ENCODE results near the gene ADAMTSL5.

DNA sequence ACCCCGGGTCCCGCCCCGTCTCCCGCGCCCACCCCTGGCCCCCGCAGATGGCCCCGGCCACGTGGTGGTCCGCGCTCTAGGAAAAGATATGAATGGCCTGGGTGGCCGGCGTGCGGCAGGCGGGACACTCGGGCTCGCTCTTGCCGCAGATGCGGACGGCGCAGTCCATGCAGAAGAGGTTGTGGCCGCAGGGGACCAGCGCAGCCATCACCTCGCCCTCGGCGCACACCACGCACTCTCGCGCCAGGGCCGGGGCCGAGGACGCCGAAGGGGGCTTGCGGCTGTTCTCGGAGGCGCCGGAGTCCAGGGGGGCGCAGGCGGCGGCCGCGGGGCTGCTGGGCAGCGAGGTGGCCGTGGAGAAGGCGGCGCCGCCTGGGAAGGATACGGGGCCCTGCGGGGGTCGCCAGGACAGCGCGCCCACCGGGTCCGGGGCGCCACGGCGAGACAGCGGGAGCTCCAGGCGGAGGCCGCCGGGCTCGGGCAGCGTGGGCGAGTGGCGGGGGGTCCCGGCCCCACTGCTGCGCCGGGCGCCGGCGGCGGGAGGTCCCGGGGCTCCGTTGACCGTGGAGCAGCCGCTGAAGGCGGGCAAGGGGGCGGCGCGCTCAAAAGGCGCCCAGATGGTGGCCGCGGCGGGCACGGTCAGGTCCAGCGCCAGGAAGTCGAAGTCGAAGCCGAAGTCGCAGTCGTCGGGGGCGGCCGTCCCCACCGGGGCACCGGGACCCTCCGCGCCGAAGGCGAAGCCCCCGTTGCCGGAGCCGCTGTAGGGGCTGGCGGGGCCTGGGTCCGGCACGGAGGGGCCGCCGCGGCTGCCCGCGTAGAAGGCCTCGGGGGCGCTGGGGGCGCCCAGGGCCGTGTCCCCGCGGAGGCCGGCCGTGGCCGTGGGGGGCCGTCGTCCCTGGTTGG lies 42.9 kb upstream of the ADAMTSL5 start:
- TF ChIP-seq, protein P1, sequence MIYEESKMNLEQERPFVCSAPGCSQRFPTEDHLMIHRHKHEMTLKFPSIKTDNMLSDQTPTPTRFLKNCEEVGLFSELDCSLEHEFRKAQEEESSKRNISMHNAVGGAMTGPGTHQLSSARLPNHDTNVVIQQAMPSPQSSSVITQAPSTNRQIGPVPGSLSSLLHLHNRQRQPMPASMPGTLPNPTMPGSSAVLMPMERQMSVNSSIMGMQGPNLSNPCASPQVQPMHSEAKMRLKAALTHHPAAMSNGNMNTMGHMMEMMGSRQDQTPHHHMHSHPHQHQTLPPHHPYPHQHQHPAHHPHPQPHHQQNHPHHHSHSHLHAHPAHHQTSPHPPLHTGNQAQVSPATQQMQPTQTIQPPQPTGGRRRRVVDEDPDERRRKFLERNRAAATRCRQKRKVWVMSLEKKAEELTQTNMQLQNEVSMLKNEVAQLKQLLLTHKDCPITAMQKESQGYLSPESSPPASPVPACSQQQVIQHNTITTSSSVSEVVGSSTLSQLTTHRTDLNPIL (CRISPR knock-in tag; IDR thresholded peaks at IDR 0.05; ENCODE audit: low read depth), result no peak
- TF ChIP-seq, protein P2, sequence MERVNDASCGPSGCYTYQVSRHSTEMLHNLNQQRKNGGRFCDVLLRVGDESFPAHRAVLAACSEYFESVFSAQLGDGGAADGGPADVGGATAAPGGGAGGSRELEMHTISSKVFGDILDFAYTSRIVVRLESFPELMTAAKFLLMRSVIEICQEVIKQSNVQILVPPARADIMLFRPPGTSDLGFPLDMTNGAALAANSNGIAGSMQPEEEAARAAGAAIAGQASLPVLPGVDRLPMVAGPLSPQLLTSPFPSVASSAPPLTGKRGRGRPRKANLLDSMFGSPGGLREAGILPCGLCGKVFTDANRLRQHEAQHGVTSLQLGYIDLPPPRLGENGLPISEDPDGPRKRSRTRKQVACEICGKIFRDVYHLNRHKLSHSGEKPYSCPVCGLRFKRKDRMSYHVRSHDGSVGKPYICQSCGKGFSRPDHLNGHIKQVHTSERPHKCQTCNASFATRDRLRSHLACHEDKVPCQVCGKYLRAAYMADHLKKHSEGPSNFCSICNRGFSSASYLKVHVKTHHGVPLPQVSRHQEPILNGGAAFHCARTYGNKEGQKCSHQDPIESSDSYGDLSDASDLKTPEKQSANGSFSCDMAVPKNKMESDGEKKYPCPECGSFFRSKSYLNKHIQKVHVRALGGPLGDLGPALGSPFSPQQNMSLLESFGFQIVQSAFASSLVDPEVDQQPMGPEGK (CRISPR knock-in tag; IDR thresholded peaks at IDR 0.05; ENCODE audit: borderline replicate concordance), result no peak
- TF ChIP-seq OSR1 (CRISPR knock-in tag; IDR thresholded peaks at IDR 0.05), result no peak
- TF ChIP-seq, protein P3, sequence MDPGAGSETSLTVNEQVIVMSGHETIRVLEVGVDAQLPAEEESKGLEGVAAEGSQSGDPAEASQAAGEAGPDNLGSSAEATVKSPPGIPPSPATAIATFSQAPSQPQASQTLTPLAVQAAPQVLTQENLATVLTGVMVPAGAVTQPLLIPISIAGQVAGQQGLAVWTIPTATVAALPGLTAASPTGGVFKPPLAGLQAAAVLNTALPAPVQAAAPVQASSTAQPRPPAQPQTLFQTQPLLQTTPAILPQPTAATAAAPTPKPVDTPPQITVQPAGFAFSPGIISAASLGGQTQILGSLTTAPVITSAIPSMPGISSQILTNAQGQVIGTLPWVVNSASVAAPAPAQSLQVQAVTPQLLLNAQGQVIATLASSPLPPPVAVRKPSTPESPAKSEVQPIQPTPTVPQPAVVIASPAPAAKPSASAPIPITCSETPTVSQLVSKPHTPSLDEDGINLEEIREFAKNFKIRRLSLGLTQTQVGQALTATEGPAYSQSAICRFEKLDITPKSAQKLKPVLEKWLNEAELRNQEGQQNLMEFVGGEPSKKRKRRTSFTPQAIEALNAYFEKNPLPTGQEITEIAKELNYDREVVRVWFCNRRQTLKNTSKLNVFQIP (CRISPR knock-in tag; IDR thresholded peaks at IDR 0.05; ENCODE audit: borderline replicate concordance, low read depth), result no peak
- TF ChIP-seq ZNF565 (CRISPR knock-in tag; conservative IDR thresholded peaks at IDR 0.05; ENCODE audit: low read depth), result no peak
- no peak for TF ChIP-seq ZFP3 (CRISPR knock-in tag; IDR thresholded peaks at IDR 0.05)
